GM03348 (cell line): ENCODE measurements around the gene GLCCI1.

Experiments
- DNase-seq: peaks from one replicate; pipeline ENCODE4 v3.0.0; 2012; ENCODE audit warnings: low spot score

GLCCI1 gene

GRCh38 chr7:7962851-7963250 lies 5.7 kb upstream of the GLCCI1 start:
- DNase-seq, result peak; percentile 45

- no peak for DNase-seq
Observed at GRCh38 chr7:7964250-7964649, 4.3 kb upstream of the GLCCI1 start.

- DNase-seq, result no peak
Observed at GRCh38 chr7:7964691-7965090, 3.9 kb upstream of the GLCCI1 start.

- no peak for DNase-seq
Observed at GRCh38 chr7:7965301-7965700, 3.3 kb upstream of the GLCCI1 start.

GRCh38 chr7:7966141-7966734 lies 2.4 kb upstream of the GLCCI1 start:
- DNase-seq, result no peak

- no peak for DNase-seq
Observed at GRCh38 chr7:7967886-7968543, 581 bp upstream of the GLCCI1 start.

- DNase-seq, result peak; percentile 57
Observed at GRCh38 chr7:7969306-7970236, 975 bp downstream of the GLCCI1 start.

GRCh38 chr7:7970237-7970530 lies 1.6 kb downstream of the GLCCI1 start:
- DNase-seq, result no peak

- DNase-seq, result no peak
Observed at GRCh38 chr7:7970531-7971307, 2.1 kb downstream of the GLCCI1 start.

- no peak for DNase-seq
Observed at GRCh38 chr7:7971308-7972040, 2.9 kb downstream of the GLCCI1 start.

GRCh38 chr7:7972128-7972527 lies 3.5 kb downstream of the GLCCI1 start:
- no peak for DNase-seq

GRCh38 chr7:7972922-7973594 lies 4.5 kb downstream of the GLCCI1 start:
- no peak for DNase-seq

- no peak for DNase-seq
Observed at GRCh38 chr7:7976677-7977076, 8.1 kb downstream of the GLCCI1 start.

- DNase-seq, result no peak
Observed at GRCh38 chr7:7977774-7978173, 9.2 kb downstream of the GLCCI1 start.

GRCh38 chr7:7978860-7979259 lies 10.3 kb downstream of the GLCCI1 start:
- no peak for DNase-seq

GRCh38 chr7:7979558-7979957 lies 11.0 kb downstream of the GLCCI1 start:
- no peak for DNase-seq

- DNase-seq, result no peak
Observed at GRCh38 chr7:7980134-7980533, 11.5 kb downstream of the GLCCI1 start.

GRCh38 chr7:7982904-7983303 lies 14.3 kb downstream of the GLCCI1 start:
- no peak for DNase-seq

- no peak for DNase-seq
Observed at GRCh38 chr7:7984424-7984823, 15.8 kb downstream of the GLCCI1 start.

- DNase-seq, result no peak
Observed at GRCh38 chr7:7988706-7989105, 20.1 kb downstream of the GLCCI1 start.

- no peak for DNase-seq
Observed at GRCh38 chr7:7989133-7989532, 20.5 kb downstream of the GLCCI1 start.
